Measurements from ENCODE around the gene MKLN1.
"Not testable (repeated sequence)": the region's sequence is repeated elsewhere in the genome, so short reads cannot be mapped to it uniquely, and the experiment has no call there.

MKLN1 gene

GRCh38 chr7:131508754-131509486 is 181.2 kb downstream of the MKLN1 start:
- FAIRE-seq (no peak), DNase-seq (ENCODE audit: insufficient read length, low spot score) (no peak)
- no peak for TF ChIP-seq CTCF (IDR thresholded peaks at IDR 0.05; ENCODE audit: insufficient read depth, missing control alignments)

- no peak for FAIRE-seq
- DNase-seq (ENCODE audit: insufficient read length, low spot score): no peak
- TF ChIP-seq CTCF (IDR thresholded peaks at IDR 0.05; ENCODE audit: insufficient read depth, missing control alignments): no peak
Measured at GRCh38 chr7:131509781-131510180, 182.1 kb downstream of the MKLN1 start.

GRCh38 chr7:131511071-131511470 is 183.4 kb downstream of the MKLN1 start:
- FAIRE-seq (no peak), DNase-seq (ENCODE audit: insufficient read length, low spot score) (no peak)
- no peak for TF ChIP-seq CTCF (IDR thresholded peaks at IDR 0.05; ENCODE audit: insufficient read depth, missing control alignments)

- DNase-seq (ENCODE audit: insufficient read length, low spot score): no peak
- no peak for FAIRE-seq
- no peak for TF ChIP-seq CTCF (IDR thresholded peaks at IDR 0.05; ENCODE audit: insufficient read depth, missing control alignments)
Measured at GRCh38 chr7:131511774-131512535, 184.3 kb downstream of the MKLN1 start.

- DNase-seq (ENCODE audit: insufficient read length, low spot score) (no peak), FAIRE-seq (no peak)
- peak; percentile 86 for TF ChIP-seq CTCF (IDR thresholded peaks at IDR 0.05; ENCODE audit: insufficient read depth, missing control alignments)
Measured at GRCh38 chr7:131513245-131514061, 185.8 kb downstream of the MKLN1 start.

GRCh38 chr7:131515471-131515870 is 187.8 kb downstream of the MKLN1 start:
- not testable (repeated sequence) for FAIRE-seq; DNase-seq (ENCODE audit: insufficient read length, low spot score)

- no peak for FAIRE-seq
- TF ChIP-seq CTCF (IDR thresholded peaks at IDR 0.05; ENCODE audit: insufficient read depth, missing control alignments): no peak
Measured at GRCh38 chr7:131517218-131517923, 189.7 kb downstream of the MKLN1 start.

More at GRCh38 chr7:131517218-131517923, 189.7 kb downstream of the MKLN1 start:
- no peak for DNase-seq (ENCODE audit: insufficient read length, low spot score)

Data from D721Med (cell line).